Kidney glomerular epithelial cell (primary cell): ENCODE results near the gene NRSN2.
"Not testable (repeated sequence)": the region's sequence is repeated elsewhere in the genome, so short reads cannot be mapped to it uniquely, and the experiment has no call there.

ENCODE experiments used
- DNase-seq: peaks from one replicate; lab custom pipeline; 2025; lab: John Stamatoyannopoulos, UW

NRSN2 gene

GRCh38 chr20:354298-354977, 7.5 kb downstream of the NRSN2 start:
- peak; percentile 71 for DNase-seq

GRCh38 chr20:356154-356553, 9.2 kb downstream of the NRSN2 start:
- not testable (repeated sequence) for DNase-seq

GRCh38 chr20:356745-357144, 9.8 kb downstream of the NRSN2 start:
- DNase-seq: no peak

GRCh38 chr20:358891-359555, 12.1 kb downstream of the NRSN2 start:
- DNase-seq: no peak

GRCh38 chr20:361561-361960, 14.7 kb downstream of the NRSN2 start:
- DNase-seq: peak; percentile 18

- DNase-seq: peak; percentile 21
Observed at GRCh38 chr20:362271-363254, 15.7 kb downstream of the NRSN2 start.

GRCh38 chr20:363319-364078, 16.6 kb downstream of the NRSN2 start:
- no peak for DNase-seq

GRCh38 chr20:364905-365794, 18.2 kb downstream of the NRSN2 start:
- no peak for DNase-seq

- DNase-seq: no peak
Observed at GRCh38 chr20:366041-366718, 19.3 kb downstream of the NRSN2 start.

- DNase-seq: no peak
Observed at GRCh38 chr20:366719-367485, 20.0 kb downstream of the NRSN2 start.

GRCh38 chr20:367486-367887, 20.6 kb downstream of the NRSN2 start:
- DNase-seq: no peak

GRCh38 chr20:368915-369314, 22.0 kb downstream of the NRSN2 start:
- no peak for DNase-seq

- no peak for DNase-seq
Observed at GRCh38 chr20:370151-370600, 23.3 kb downstream of the NRSN2 start.

- DNase-seq: no peak
Observed at GRCh38 chr20:370977-371754, 24.3 kb downstream of the NRSN2 start.

- no peak for DNase-seq
Observed at GRCh38 chr20:371755-372542, 25.0 kb downstream of the NRSN2 start.

GRCh38 chr20:372543-373082, 25.7 kb downstream of the NRSN2 start:
- DNase-seq: not testable (repeated sequence)

GRCh38 chr20:373171-373890, 26.4 kb downstream of the NRSN2 start:
- no peak for DNase-seq
